Measurements from ENCODE around the gene UQCRC2.
"Not testable (repeated sequence)": the region's sequence is repeated elsewhere in the genome, so short reads cannot be mapped to it uniquely, and the experiment has no call there.

UQCRC2 gene

DNA sequence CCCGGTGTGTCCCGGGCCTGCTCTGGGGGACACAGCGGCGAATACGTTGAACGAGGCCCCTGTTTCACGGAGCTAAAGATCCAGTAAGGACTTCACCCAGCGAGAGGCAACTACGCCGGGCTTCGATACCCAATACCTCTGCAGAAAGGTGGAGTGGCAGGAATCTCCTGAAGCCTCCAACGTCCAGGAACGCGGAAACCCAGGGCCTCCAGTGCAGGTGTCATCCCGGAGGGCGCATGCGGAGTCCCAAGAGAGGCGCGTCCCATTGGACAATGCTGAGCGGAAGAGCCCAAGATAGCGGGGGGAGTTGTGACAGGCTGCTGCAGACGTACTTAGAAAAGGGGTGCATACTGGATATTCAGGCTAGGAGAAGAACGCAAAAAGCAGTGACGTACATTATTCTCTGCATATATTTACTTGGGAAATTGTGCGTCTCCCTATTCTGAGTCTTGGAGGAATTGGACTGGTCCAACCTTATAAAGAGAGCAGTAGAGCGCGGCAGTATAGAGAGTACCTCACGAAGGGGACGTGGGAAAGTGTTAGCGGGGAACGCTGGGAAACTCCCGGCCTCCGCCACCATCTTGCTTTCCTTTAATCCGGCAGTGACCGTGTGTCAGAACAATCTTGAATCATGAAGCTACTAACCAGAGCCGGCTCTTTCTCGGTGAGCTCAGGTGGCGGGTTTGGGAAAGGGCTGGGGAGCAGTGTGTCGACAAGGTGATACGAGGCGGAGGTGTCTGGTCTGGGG, at the start of gene UQCRC2:
TSS of gene UQCRC2 (plus strand) at position 569 of the 748 bp plus-strand sequence. CDS start at position 632, 63 bp downstream.
- peak; percentile 78 for DNase-seq (ENCODE audit: low read depth)

- DNase-seq (ENCODE audit: low read depth), result not testable (repeated sequence)
These were observed 20.5 kb upstream of the UQCRC2 start for GRCh38 chr16:21932650-21933049.

GRCh38 chr16:21933316-21933715, 19.8 kb upstream of the UQCRC2 start:
- DNase-seq (ENCODE audit: low read depth), result not testable (repeated sequence)

GRCh38 chr16:21933790-21934189, 19.4 kb upstream of the UQCRC2 start:
- not testable (repeated sequence) for DNase-seq (ENCODE audit: low read depth)

DNA sequence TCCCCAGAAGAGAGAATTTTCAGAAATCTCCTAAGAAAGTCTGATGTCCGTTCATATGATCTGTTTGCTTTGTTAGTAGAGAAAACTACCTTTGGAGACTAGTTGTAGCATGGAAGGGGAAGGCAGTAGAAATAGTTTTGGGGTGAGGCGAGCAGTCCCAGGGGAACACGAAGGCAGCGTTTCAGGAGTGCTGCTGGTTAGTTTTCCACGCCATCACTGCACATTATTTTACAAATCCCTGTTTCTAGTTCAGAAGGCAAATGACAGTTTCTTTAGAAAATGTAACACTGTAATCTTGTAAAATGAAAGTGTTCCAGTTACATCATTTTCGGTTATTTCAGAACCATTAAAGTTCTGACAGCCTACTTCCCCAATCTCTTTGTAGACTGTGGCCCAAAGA, 16.9 kb upstream of the UQCRC2 start:
- DNase-seq (ENCODE audit: low read depth), result not testable (repeated sequence)

DNA sequence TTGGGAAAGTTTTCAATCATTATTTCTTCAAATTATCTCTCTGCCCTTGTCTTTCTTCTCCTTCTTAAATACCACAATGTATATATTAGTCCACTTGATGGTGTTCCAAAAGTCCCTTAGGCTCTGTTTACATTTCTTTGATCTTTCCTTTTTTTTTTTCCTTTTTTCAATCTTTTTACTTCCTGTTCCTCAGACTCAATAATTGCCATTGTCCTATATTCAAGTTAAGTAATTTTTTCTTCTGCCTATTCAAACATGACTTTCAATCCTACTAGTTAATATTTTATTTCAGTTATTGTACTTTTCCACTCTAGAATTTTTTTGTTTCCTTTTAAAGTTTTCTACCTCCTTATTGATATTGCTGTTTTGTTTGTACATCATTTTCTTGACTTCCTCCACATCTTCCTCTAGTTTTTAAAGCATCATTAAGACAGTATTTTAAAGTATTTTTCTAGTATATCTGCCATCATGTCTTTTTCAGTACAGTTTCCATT, 15.8 kb upstream of the UQCRC2 start:
- DNase-seq (ENCODE audit: low read depth), result no peak

GRCh38 chr16:21940570-21940969, 12.6 kb upstream of the UQCRC2 start:
- no peak for DNase-seq (ENCODE audit: low read depth)

DNA sequence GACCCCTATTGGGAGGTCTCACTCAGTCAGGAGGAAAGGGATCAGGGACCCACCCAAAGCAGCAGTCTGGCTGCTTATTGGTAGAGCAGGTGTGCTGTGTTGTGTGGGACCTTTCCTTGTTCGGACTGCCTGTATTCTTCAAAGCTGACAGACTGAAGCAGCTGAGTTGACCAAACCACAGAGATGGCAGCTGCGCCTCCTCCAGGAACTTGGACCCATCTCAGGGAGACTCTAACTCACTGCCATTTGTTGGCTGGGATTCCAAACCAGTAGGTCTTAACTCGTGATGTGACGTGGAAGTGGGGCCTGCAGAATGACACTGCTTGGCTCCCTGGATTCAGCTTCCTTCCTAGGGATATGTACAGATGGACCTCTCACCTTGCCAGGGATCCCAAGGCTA, 9.6 kb upstream of the UQCRC2 start:
- DNase-seq (ENCODE audit: low read depth), result no peak

DNA sequence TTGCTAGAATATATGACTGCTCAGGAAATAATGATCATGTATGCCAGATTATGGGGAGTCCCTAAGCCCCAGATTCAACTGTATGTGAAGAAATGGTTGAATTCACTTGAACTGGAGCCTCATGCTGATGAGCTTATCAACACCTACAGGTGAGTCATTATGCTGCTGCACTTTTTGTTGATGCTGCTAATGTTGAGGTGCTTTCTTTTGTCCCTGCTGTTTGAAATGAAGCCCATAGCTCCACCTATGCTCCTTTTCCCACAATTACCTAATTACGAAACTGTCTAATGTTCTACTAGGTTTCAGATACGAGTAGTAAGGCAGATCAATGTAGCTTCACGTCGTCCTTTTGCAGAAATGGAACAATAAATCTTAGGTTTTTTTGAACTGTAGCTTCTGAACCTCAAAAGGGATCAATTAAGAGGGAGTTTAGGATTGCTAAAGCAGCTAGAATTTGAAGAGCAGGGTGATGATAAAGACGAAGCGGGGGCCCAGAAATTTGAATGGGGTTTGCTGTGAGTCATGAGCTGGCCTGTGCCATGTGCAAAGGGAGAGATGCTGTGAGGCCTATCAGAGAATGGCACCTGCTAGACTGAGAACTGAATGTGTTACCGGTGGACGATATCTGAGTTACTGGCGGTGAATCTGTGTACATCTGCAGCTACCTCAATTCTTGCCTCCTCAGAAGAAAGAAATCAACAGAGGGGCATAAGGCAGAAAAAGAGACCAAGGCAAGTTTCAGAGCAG, 6.1 kb upstream of the UQCRC2 start:
- DNase-seq (ENCODE audit: low read depth), result no peak

- no peak for DNase-seq (ENCODE audit: low read depth)
These were observed 3.4 kb upstream of the UQCRC2 start for GRCh38 chr16:21949713-21950260.

GRCh38 chr16:21950782-21951521, 2.2 kb upstream of the UQCRC2 start:
- DNase-seq (ENCODE audit: low read depth), result no peak

GRCh38 chr16:21952040-21952792, 945 bp upstream of the UQCRC2 start:
- no peak for DNase-seq (ENCODE audit: low read depth)

- no peak for DNase-seq (ENCODE audit: low read depth)
These were observed 361 bp downstream of the UQCRC2 start for GRCh38 chr16:21953541-21953902.

DNA sequence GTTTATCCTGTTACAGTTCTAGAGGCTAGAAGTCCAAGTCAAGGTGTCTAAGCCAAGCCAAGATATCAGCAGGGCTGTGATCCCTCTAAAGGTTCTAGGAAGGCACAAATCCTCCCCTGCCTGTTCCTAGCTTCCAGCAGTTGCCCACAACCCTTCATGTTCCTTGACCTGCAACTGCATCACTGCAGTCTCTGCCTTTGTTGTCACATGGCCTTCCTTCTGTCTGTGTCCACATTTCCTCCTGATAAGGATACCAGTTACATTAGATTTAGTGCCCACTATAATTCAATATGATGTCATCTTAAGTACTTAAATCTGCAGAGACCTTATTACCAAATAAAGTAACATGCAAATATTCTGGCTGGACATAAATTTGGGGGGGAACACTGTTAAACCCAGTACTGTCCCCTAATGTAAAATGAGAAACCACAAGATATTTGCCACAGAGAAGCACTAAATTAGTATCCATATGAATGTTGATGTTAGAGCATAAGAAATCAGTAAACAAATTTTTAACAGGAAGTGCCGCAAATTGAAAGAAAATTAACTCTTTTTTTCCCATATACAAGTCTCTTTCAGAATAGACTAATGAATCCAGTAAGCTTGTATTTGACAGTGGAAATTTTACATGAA, 4.7 kb downstream of the UQCRC2 start:
- DNase-seq (ENCODE audit: low read depth), result no peak

DNA sequence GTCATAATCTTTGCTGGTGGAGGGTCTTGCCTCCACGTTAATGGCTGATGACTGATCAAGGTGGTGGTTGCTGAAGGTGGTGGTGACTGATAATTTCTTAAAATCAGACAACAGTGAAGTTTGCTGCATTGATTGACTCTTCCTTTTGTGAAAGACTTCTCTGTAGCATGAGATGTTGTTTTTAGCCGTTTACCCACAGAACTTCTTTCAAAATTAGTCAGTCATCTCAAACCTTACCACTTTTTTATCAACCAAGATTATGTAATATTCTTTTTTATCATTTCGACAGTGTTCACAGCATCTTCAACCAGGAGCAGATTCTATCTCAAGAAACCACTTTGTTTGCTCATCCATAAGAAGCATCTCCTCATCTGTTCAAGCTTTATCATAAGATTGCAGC, 5.9 kb downstream of the UQCRC2 start:
- no peak for DNase-seq (ENCODE audit: low read depth)

DNA sequence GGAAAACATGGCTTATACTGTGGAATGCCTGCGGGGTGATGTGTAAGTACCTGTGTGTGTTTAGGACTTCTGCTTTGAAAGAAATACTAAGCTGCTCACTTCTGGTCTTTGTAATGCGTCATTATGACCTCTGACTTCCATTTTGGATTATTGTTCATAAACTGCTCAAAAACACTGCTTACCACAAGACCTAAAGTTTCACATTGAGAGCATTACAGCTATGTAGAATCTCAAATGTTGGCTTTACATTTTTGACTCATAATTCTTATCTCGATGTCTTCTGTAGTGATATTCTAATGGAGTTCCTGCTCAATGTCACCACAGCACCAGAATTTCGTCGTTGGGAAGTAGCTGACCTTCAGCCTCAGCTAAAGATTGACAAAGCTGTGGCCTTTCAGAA, 9.3 kb downstream of the UQCRC2 start:
- DNase-seq (ENCODE audit: low read depth), result no peak

DNA sequence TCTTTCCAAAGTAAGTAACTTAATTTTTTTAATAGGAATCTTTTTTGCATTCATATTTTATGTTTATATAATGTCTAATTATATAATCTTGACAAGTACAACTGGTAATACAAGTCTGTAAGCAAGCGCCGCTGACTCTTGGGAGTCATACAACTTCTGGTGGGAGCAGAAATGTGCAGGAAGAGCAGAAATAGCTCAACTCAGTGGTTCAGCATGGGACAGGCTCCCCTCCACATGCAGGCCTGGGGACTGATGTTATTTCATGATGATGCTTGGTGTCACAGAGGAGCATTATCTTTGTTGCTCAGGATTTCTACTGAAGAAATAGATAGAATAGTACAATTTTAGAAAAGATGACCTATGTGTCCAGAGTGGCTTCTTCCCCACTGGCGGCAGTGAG, 10.7 kb downstream of the UQCRC2 start:
- no peak for DNase-seq (ENCODE audit: low read depth)

DNA sequence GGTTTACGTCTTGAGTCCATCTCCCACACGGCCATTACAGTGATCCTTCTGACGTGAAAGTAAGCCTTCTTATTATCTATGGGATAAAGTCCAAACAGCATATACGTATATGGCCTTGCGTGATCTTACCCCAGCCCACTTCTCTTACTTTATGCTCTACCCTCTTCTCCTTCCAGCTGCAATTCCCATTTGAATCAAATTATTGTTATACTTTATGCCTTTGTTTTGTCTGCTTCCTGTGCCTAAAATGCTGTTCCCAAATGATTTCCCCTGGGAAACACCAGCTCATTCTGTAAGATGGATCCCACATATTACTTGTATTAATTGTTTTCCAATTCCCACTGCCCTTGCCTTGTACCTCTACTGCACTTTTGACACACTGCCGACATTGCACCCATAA, 11.2 kb downstream of the UQCRC2 start:
- DNase-seq (ENCODE audit: low read depth), result no peak

DNA sequence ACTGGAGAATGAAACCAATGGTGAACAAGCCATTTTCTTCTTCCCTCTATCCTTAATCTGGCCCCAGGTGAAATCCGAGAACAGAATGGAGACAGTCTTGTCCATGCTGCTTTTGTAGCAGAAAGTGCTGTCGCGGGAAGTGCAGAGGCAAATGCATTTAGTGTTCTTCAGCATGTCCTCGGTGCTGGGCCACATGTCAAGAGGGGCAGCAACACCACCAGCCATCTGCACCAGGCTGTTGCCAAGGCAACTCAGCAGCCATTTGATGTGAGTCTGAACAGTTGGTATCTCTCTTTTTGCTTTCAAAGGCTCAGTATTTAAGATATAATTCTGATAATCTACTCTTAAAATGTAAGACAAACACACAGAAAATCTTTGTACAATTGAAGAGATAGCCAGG, 18.7 kb downstream of the UQCRC2 start:
- no peak for DNase-seq (ENCODE audit: low read depth)

GRCh38 chr16:21973945-21974344, 20.8 kb downstream of the UQCRC2 start:
- DNase-seq (ENCODE audit: low read depth), result no peak

- no peak for DNase-seq (ENCODE audit: low read depth)
These were observed 26.9 kb downstream of the UQCRC2 start for GRCh38 chr16:21980032-21980431.
